ENCODE results near the gene CACNA1A.
"Not testable (repeated sequence)": the region's sequence is repeated elsewhere in the genome, so short reads cannot be mapped to it uniquely, and the experiment has no call there.

Gene CACNA1A

GRCh38 chr19:13277104-13277809 is 229.0 kb downstream of the CACNA1A start:
- DNase-seq (ENCODE audit: low spot score), result peak; percentile 80

GRCh38 chr19:13275016-13275722 is 231.1 kb downstream of the CACNA1A start:
- no peak for DNase-seq (ENCODE audit: low spot score)

GRCh38 chr19:13270514-13271105 is 235.7 kb downstream of the CACNA1A start:
- DNase-seq (ENCODE audit: low spot score), result no peak

- DNase-seq (ENCODE audit: low spot score), result no peak
These were observed 236.9 kb downstream of the CACNA1A start for GRCh38 chr19:13269348-13269747.

GRCh38 chr19:13267889-13268288 is 238.4 kb downstream of the CACNA1A start:
- no peak for DNase-seq (ENCODE audit: low spot score)

GRCh38 chr19:13267131-13267530 is 239.1 kb downstream of the CACNA1A start:
- no peak for DNase-seq (ENCODE audit: low spot score)

- peak; percentile 56 for DNase-seq (ENCODE audit: low spot score)
These were observed 243.8 kb downstream of the CACNA1A start for GRCh38 chr19:13262450-13262849.

- no peak for DNase-seq (ENCODE audit: low spot score)
These were observed 245.2 kb downstream of the CACNA1A start for GRCh38 chr19:13260883-13261653.

- DNase-seq (ENCODE audit: low spot score), result no peak
These were observed 249.4 kb downstream of the CACNA1A start for GRCh38 chr19:13256918-13257317.

GRCh38 chr19:13256398-13256797 is 249.9 kb downstream of the CACNA1A start:
- DNase-seq (ENCODE audit: low spot score), result not testable (repeated sequence)

GRCh38 chr19:13255719-13256059 is 250.6 kb downstream of the CACNA1A start:
- no peak for DNase-seq (ENCODE audit: low spot score)

GRCh38 chr19:13255041-13255718 is 251.1 kb downstream of the CACNA1A start:
- DNase-seq (ENCODE audit: low spot score), result no peak

GRCh38 chr19:13252569-13253335 is 253.5 kb downstream of the CACNA1A start:
- DNase-seq (ENCODE audit: low spot score), result no peak

- no peak for DNase-seq (ENCODE audit: low spot score)
These were observed 261.4 kb downstream of the CACNA1A start for GRCh38 chr19:13244920-13245319.

GRCh38 chr19:13241231-13242104 is 264.8 kb downstream of the CACNA1A start:
- no peak for DNase-seq (ENCODE audit: low spot score)

- no peak for DNase-seq (ENCODE audit: low spot score)
These were observed 265.8 kb downstream of the CACNA1A start for GRCh38 chr19:13240312-13241022.

GRCh38 chr19:13238891-13239534 is 267.3 kb downstream of the CACNA1A start:
- no peak for DNase-seq (ENCODE audit: low spot score)

- DNase-seq (ENCODE audit: low spot score), result peak; percentile 71
These were observed 271.8 kb downstream of the CACNA1A start for GRCh38 chr19:13234518-13234917.

GRCh38 chr19:13231663-13232062 is 274.6 kb downstream of the CACNA1A start:
- no peak for DNase-seq (ENCODE audit: low spot score)
